HG03442 (cell line): ENCODE data around the gene NCKAP5.
"Not testable (repeated sequence)": the region's sequence is repeated elsewhere in the genome, so short reads cannot be mapped to it uniquely, and the experiment has no call there.

Experiments used
- ATAC-seq: cut with Tn5 transposase; IDR thresholded peaks from one replicate; pipeline ENCODE4 v1.9.1; 2021; ENCODE audit warnings: mild to moderate bottlenecking, moderate library complexity; ENCODE audit not compliant: unreplicated experiment

The NCKAP5 gene

DNA sequence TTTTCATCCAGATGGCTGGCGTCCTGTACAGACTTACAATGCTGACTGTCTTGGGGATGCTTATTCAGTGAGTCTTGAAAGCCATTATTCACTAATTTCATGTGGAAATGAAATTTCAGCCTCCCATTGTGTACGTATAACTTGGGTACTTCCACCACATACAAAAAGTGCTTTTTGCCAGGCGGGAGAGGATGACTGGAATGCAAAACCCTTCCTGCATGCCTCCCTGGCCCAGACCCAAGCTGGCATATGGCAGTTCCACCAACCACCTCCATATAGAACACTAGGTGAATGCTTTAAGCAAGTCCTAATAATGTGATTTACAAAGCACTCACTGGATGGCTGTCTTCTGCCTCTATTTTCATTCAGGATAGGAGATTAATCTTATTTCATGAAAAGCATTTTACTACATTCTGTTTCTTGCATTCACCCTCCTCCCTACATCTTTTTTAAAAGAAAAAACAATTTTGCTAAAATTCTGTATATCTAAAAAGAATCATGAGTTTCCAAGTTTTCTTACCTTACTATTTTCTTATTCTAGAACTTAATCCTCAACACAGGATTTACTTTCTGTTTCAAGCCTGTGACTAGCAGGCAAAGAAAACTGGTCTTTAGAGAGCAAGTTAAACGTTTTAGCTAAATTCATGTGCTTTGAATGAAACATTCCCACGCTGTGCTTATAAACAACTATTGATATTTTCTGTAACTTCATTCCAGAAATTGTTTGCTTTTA lies 327.6 kb downstream of the NCKAP5 start:
- ATAC-seq: no peak

DNA sequence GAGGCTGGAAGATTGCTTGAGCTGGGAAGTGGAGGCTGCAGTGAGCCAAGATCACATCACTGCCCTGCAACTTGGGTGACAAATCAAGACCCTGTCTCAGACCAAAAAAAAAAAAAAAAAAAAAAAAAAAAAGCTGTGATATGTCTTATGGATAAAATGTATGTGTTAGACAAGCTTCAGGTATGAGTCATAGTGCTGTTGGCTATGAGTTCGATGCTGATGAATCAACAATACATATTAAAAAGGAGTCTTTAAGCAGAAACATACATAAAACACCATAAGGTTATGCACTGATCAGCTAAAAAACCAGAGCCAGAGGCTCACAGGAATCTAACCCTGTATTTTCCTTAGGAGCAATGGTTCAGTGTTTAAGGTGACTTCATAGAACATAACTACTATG lies 332.3 kb downstream of the NCKAP5 start:
- ATAC-seq: no peak

DNA sequence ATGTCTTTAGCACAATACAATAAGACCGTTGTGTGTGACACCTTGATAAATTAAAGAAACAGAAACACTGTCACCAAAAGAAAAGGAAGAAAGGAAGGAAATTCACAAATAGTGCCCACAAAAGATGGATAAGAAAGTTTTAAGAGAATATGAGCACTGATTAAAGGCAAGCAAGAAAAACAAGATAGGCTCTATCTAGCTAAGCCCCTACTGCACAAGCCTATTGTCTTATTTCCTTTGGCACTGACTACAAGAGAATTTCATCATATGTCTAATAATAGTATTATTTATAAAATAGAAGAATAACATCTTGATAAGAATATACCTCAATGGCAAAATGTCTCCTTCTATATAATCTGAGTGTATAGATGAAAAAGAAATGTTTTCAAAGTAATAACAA lies 335.7 kb downstream of the NCKAP5 start:
- no peak for ATAC-seq

DNA sequence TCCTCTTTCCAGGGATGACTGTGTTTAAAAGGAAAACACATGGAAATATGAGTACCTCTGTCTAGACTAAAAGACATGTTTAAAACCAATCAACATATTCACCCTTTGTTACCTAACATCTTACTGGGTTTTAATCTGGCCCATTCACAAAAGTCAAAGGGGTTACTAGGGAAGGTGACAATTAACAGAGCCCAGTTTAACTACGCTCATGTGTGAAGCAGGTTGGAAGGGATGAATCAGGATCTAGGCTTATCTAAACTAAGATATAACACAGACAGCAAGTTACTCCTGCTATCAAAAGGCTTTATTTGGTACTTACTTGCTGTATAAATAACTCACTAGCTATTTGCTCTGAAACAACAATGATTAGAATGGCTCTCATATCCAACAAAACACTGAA lies 337.0 kb downstream of the NCKAP5 start:
- no peak for ATAC-seq

DNA sequence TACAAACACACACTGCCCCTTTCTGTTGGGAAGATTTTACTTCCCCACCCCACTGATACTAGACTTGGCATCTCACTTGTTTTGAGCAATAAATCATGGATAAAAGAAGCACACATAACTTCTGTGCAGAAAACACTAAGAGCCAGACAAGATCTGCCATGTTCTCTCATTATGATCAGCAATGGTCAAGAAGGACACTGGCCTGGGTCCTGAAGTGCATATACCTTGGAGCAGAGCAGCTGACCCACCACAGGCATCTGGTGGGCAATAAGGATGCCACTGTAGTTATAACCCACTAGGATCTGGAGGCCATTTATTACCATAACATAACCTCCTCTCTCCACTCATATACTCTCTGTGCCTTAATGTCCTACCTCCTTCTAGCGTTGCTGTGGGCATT lies 338.3 kb downstream of the NCKAP5 start:
- no peak for ATAC-seq

DNA sequence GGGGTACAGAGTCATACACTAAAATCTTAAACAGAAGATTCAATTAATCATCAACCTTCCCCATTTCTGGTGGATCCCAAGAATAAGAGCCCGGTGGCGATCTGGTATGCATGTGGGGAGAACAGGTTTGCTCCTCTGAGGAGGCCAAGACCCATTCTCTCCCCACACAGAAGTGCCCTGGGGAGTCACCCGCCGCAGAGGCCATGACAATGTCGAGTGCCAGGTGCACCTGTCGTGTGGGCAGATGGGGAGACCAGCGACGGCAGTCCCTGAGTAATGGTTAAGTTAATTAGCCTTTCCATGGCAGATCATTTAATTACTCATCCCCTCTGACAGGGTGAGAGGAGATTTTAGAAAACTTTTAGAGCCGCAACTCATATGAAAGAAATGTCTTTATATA lies 345.0 kb downstream of the NCKAP5 start:
- ATAC-seq: no peak

DNA sequence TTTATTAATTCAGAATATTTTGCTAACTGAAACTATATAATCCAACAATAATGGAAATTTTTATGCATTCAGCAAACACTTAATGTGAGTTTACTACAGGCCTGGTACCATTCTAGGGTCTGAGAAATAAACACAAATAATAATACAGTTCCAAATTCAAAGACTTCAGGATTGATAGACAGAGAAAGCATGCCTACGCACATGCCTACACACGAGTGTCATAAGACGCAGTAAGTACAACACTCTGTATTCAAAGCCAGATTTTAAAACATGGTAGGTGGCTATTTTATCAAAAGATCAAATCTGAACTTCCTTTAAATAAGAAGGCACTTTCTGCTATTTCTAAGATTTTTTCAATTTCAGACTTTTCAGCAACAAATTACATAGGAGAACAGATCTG lies 346.9 kb downstream of the NCKAP5 start:
- no peak for ATAC-seq

DNA sequence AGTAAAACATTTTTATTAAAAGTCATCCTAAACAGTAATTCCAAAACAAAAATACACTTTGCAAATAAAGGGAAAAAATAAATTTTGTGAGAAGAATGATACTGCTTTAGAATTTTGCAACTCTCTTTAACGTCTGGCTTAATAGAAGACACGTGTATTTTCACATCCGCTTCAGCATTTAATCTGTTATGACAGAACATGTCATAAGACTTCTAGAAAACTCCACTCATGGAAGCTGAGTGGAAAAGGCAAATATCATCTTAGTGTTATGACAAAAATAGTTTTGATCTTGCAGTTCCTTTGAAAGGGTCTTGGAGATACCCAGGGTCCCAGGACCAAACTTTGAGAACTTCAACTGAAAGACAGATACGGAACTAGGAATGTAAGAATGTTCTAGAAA lies 350.1 kb downstream of the NCKAP5 start:
- no peak for ATAC-seq

DNA sequence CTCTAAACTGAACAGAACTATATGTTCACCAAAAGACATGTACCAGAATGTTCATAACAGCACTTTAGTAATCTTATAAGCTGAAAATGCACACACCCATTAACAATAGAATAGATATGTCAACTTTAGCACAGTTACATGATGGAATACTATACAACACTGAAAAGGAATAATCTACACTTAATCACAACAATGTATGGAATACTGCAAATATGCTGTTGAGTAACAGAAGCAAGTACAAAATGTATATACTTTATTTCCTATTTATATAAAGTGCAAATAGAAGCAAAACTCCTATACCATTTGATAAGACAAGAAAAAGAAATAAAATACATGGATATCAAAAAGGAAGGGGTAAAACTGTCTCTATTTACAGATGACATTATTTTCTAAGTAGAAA lies 352.8 kb downstream of the NCKAP5 start:
- no peak for ATAC-seq

DNA sequence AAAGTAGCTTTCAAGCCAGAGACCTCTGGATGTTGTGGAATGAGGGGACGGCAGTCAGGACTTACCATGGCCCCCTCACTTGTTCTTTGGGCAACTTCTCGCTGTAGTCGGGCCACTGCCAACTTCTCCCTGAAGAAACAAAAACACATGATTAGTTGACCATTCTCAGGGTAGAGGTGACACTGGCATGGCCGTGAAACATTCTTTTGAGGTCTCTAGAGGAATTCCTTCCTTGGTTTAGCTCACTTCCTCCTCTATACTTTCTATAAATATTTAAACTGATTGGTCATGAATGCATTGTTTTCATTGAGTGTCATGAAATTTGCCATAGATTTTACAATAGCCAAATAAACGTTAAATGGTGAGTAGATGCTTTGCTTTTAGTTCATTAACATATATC lies 354.6 kb downstream of the NCKAP5 start:
- ATAC-seq: no peak

DNA sequence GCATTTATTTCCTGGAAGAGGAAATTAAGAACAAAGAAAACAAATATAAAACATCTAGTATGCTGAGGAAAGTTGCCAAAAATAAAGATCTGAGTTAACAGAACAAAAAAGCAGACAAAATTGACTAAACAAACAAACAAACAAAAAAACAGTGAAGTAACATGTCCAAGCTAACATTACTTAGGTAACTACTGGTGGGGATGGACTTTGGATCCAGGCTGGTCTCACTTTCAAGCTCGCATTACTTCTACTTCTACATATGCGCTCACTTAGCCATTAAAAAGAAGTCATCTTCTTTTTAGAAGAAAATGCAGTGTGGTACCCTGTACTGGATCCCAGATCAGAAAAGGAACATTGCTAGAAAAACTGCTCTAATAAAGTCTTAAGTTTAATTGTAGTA lies 358.9 kb downstream of the NCKAP5 start:
- no peak for ATAC-seq

DNA sequence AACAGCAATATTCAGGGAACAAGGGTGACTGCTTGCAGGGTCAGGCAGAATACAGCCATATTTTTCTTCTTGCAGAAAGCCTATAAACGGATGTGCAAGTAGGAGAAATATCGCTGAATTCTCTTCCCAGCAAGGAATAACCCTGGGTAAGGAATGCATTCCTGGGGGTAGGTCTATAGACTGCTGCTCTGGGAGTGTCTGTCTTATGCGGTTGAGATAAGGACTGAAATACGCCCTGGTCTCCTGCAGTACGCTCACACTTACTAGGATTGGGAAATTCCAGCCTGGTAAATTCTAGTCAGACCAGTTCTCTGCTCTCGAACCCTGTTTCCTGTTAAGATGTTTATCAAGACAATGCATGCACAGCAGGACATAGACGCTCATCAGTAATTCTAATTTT lies 361.6 kb downstream of the NCKAP5 start:
- not testable (repeated sequence) for ATAC-seq

DNA sequence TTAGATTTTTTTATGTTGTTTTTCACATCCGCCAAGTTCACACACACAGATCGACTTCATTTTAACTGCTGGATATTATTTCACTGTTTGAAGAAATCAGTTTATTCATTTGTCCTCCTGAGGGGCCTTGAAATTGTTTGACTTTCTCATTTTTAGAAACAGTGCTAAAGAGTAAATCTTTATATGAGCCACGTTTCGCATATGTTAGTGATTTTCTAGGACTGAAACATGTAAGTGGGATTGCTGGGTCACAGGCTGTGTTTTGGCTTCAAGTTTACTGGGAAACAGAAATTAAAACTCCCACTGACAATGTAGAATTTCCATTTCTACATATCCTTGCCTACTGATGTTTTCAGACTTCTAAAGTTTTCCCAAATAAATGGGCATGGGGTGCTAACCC lies 363.8 kb downstream of the NCKAP5 start:
- ATAC-seq: no peak

DNA sequence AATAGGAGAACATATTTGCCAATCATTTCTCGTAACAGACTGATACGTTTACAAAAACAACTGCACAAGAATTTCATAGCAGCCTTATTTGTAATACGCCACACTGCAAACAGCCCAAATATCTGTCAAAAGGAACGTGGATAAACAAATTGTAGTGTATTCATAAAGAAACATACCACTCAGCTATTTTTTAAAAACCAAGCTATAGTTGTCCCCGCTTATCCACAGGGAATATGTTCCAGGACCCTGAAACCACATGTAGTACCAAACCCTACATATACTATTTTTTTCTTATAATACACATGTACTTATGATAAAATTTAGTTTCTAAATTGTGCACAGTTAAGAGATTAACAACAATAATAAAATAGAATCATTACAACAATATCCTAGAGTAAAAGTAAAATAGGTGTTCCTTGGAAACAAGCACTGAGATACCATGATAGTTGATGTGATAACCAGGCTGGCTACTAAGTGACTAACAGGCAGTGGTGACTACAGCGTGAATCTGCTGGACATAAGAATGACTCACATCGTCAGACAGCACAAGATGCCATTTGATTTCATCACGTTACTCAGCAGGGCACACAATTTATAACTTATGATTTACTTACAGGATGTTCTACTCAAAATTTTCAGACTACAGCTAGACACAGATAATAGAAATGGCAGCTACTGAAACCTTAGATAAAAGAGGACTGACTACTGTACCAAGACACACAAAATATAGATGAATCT lies 367.4 kb downstream of the NCKAP5 start:
- no peak for ATAC-seq

DNA sequence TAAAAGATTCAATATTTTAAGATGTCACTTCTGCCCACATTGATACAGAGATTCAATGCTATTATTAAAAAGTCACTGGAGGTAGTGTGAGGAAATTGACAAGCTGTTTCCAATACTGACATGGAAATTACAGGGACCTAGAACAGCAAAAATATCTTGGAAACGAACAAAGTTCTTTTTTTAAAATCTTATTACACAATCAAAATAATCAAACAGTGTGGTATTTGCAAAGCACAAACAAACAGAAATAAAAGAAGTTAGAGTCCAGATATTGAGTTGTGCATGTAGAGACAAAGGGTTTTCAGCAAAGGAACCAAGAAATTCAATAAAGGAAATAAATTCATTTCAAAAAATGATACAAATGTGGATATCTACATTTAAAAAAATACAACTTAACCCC lies 369.6 kb downstream of the NCKAP5 start:
- ATAC-seq: no peak

DNA sequence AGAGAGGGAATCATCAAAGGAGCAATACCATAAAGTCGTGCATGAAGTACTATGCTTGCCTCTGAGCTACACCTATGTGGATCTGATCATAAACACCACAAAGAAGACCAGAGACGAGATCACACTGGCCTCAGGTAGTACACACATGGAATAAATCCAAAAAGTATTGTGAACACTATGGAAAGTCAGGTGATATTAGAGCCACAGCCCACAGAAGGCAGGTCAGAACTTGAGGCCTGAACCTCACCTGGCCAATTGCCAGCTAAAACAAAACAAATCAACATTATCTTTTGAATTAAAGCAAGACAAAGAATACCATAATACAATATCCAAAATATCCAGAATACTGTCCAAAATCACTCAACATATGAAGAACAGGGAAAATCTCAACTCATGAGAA lies 371.1 kb downstream of the NCKAP5 start:
- ATAC-seq: no peak

DNA sequence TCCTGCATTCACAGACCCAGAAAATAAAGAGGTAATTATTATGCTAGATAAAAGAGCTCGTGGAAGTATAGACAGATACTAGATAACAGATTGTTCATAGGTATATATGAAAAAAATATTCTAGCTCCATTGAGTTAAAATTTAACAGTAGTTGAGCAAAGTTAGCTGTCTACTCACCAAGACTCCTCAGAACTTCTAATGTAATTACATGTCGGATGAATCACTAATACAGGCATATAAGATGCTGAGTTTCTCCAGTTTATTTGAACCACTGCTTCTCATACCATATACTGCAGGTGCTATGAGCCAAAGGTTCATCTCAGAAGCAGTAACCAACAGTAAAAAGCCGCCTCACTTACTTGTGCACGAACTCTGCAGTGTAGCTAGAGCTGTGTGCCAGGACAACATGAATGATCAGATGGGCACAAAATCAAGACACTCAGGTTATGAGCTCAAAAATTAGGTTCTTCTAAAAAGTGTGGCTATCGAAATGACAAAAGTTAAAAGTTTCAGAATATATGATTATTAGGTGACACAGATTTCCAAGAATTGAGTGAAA lies 373.4 kb downstream of the NCKAP5 start:
- ATAC-seq: no peak

DNA sequence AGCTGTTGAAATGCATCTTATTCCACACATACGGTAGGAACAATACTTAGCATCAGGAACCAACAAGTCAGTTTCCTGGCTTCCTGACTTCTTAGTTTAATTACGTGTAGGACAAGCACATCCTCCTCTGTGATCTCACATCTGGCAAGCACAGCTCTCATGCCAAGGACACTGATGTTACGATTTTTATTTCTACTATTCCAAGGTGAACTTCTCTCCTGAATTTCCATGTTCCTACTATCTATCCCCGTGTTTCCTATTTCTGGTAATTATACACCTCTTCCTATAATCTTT lies 374.0 kb downstream of the NCKAP5 start:
- no peak for ATAC-seq

DNA sequence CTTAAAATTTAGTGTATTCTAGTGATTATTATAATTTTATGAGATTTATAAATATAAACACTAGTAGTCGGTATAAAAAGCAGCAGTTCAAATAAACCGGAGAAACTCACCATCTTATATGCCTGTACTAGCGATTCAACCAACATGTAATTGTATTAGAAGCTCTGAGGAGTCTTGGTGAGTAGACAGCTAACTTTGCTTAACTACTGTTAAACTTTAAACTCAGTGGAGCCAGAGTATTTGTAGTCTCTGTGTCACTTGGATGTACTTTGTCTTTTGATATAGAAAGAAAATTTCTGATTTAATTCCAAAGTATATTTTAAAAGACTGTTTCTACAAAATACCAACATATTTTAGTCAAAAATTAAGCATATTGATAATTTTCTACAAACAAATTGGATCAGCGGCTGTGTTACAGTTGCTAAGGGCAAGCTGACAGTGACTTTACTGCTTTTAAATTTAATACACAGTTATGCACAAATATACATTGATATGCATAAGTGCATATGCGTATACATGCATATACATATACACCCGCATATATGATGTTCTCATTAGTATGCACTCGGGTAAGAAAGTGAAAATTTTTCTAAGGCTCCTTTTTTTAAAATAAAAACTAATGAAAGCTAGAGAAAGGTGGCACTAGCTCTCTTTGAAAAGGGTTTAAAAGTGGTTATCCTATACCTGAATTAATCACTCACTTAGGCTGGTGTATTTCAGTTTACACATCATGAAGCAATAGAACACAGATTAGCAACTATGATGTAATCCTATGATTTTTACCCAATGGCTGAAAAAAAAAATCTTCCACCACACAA lies 374.5 kb downstream of the NCKAP5 start:
- no peak for ATAC-seq

DNA sequence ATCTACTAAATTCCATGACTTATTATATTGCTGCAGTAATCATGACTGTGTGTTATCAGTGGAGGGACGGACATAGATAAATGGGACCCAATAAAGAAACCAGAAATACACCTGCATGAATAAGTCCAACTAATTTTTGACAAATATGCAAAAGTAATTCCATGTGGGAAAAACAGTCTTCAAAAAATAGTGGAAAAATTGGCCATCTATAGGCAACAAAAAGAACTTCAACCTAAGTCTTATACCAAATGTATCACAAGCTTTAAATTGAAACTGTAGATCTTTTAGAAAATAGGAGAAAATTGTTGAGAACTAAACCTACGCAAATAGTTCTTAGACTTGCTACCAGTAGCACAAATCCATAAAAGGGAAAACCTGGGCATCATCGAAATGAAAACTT lies 376.2 kb downstream of the NCKAP5 start:
- no peak for ATAC-seq

DNA sequence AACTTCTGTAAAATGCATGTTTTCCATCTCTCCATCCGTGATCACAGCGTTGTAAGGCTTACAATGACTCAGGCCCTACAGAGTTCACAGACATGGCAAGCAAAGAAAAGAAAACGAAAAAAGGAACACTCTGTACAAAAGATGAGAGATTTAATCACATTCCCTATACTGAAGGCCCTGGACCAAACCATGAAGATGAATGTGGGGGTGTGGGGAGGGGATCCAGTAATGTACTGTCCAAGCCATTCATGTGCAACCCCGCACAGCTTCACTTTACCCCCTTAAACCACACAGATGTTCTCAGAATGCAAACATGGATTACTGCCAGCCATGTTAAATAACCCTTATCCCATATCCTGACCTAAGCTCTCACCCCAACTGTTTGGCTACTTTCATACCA lies 391.1 kb downstream of the NCKAP5 start:
- no peak for ATAC-seq

DNA sequence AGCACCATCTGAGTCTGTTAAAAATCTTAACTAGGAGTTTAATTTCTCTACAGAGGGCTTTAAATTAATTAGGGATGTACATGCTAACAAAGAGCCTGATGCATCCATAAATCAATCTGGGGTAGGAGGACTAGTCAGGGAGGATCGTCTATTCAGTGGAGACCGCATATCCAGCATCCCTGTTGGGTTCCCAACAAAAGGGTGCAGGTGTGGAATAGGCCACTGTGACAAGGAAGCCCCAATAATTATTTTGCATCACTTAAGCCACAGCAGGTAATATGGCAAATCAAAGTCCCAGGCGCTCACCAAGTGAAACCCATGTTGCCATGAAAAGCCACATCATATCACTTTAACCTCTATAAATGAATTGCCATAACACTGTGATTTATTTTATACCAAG lies 392.3 kb downstream of the NCKAP5 start:
- ATAC-seq: no peak
